ENCODE measurements around the gene PLCXD3.
"Not testable (repeated sequence)": the region's sequence is repeated elsewhere in the genome, so short reads cannot be mapped to it uniquely, and the experiment has no call there.

PLCXD3 gene

GRCh38 chr5:41482715-41483114 is 27.7 kb downstream of the PLCXD3 start:
- no peaks in the 10 kb centered on the region for H3K9me3 ChIP-seq (ENCODE audit: control insufficient read depth, low read depth, low read length)
- H3K27me3 ChIP-seq (ENCODE audit: control insufficient read depth, insufficient read depth, low read length) = no peaks in the 10 kb centered on the region
- no peaks in the 10 kb centered on the region for H3K36me3 ChIP-seq (ENCODE audit: control insufficient read depth, low read depth, low read length)
- H3K27ac ChIP-seq (ENCODE audit: low read length) = no peak overlapping the region
- H3K4me1 ChIP-seq (ENCODE audit: control insufficient read depth, low read depth, low read length) = no peaks in the 10 kb centered on the region
- no peak overlapping the region for H3K9ac ChIP-seq (ENCODE audit: low read length)
- no peak overlapping the region for H3K4me3 ChIP-seq (ENCODE audit: low read length)

GRCh38 chr5:41482173-41482572 is 28.2 kb downstream of the PLCXD3 start:
- Histone ChIP-seq H3K4me1 (ENCODE audit: control insufficient read depth, low read depth, low read length) (no peaks in the 10 kb centered on the region), H3K27me3 (ENCODE audit: control insufficient read depth, insufficient read depth, low read length) (no peaks in the 10 kb centered on the region), H3K27ac (ENCODE audit: low read length) (no peak overlapping the region), H3K4me3 (ENCODE audit: low read length) (no peak overlapping the region), H3K9ac (ENCODE audit: low read length) (no peak overlapping the region), H3K36me3 (ENCODE audit: control insufficient read depth, low read depth, low read length) (no peaks in the 10 kb centered on the region), H3K9me3 (ENCODE audit: control insufficient read depth, low read depth, low read length) (no peaks in the 10 kb centered on the region)

DNA sequence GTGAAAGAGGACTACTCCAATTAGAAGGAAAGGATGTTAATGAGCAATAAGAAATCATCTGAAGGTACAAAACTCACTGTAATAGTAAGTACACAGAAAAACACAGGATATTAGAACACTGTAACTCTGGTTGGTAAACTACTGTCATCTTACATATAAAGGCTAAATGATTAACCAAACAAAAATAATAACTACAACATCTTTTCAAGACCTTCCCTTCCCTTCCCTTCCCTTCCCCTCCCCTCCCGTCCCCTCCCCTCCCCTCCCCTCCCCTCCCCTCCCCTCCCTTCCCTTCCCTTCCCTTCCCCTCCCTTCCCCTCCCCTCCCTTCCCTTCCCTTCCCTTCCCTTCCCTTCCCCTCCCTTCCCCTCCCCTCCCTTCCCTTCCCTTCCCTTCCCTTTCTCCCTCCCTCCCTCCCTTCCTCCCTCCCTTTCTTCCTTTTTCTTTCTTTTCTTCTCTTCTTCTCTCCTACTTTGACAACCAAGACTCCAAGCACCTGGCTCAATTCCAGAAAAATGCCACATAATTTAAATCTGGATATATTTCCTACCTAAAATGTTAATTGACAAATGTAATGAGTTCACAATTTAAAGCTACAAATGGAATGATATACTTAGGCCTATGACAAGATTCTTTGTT is 38.7 kb downstream of the PLCXD3 start:
- not testable (repeated sequence) for H3K36me3 ChIP-seq (ENCODE audit: control insufficient read depth, low read depth, low read length); H3K27me3 ChIP-seq (ENCODE audit: control insufficient read depth, insufficient read depth, low read length); H3K4me3 ChIP-seq (ENCODE audit: low read length); H3K27ac ChIP-seq (ENCODE audit: low read length); H3K4me1 ChIP-seq (ENCODE audit: control insufficient read depth, low read depth, low read length); H3K9ac ChIP-seq (ENCODE audit: low read length)
- peaks cover 14% of the 10 kb centered on the region for H3K9me3 ChIP-seq (ENCODE audit: control insufficient read depth, low read depth, low read length)

DNA sequence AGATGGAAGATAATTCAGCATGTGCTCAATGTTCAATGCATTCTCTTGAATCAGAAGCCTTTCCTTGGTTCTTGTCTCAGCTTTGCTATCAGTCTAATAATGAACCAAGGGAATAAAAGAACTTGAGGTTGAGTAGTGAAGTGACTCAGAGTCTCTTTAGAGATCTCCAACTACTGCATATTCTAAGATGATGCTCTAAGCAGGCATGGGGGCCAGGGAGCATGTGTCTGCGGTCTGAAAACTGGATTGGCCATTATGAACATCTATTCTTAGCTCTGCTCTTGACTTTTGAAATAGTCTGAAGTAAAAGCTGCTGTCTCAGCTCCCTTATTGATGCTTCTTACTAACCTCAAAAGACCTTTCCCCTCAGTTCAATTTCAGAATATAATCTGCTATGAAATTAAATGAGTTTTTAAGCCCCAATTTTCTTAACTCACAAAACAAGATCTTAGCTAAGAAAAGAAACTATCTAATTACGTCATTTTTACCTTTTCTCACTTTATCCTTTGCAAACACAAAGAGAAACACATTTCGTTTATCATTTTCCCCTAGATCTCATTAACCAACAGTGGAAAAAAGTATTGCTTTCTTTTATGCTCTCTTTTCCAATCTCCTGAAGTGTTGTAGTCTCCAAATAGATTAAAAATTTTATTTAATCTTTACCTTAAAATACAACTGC is 44.8 kb downstream of the PLCXD3 start:
- H3K9me3 ChIP-seq (ENCODE audit: control insufficient read depth, low read depth, low read length) = no peaks in the 10 kb centered on the region

GRCh38 chr5:41459557-41459956 is 50.8 kb downstream of the PLCXD3 start:
- H3K4me3 ChIP-seq (ENCODE audit: low read length) = no peak overlapping the region
- H3K4me1 ChIP-seq (ENCODE audit: control insufficient read depth, low read depth, low read length) = no peaks in the 10 kb centered on the region
- no peak overlapping the region for H3K27ac ChIP-seq (ENCODE audit: low read length)
- no peaks in the 10 kb centered on the region for H3K27me3 ChIP-seq (ENCODE audit: control insufficient read depth, insufficient read depth, low read length)
- no peaks in the 10 kb centered on the region for H3K9me3 ChIP-seq (ENCODE audit: control insufficient read depth, low read depth, low read length)
- H3K36me3 ChIP-seq (ENCODE audit: control insufficient read depth, low read depth, low read length) = no peaks in the 10 kb centered on the region
- no peak overlapping the region for H3K9ac ChIP-seq (ENCODE audit: low read length)

More for the DNA sequence above, 44.8 kb downstream of the PLCXD3 start:
- no peaks in the 10 kb centered on the region for H3K27me3 ChIP-seq (ENCODE audit: control insufficient read depth, insufficient read depth, low read length)
- H3K4me3 ChIP-seq (ENCODE audit: low read length) = no peak overlapping the region
- H3K9ac ChIP-seq (ENCODE audit: low read length) = no peak overlapping the region
- no peaks in the 10 kb centered on the region for H3K4me1 ChIP-seq (ENCODE audit: control insufficient read depth, low read depth, low read length)
- H3K27ac ChIP-seq (ENCODE audit: low read length) = no peak overlapping the region
- H3K36me3 ChIP-seq (ENCODE audit: control insufficient read depth, low read depth, low read length) = no peaks in the 10 kb centered on the region

- H3K9me3 ChIP-seq (ENCODE audit: control insufficient read depth, low read depth, low read length) = no peaks in the 10 kb centered on the region
- H3K27me3 ChIP-seq (ENCODE audit: control insufficient read depth, insufficient read depth, low read length) = no peaks in the 10 kb centered on the region
- H3K9ac ChIP-seq (ENCODE audit: low read length) = no peak overlapping the region
- H3K4me3 ChIP-seq (ENCODE audit: low read length) = no peak overlapping the region
- no peak overlapping the region for H3K27ac ChIP-seq (ENCODE audit: low read length)
- no peaks in the 10 kb centered on the region for H3K36me3 ChIP-seq (ENCODE audit: control insufficient read depth, low read depth, low read length)
- H3K4me1 ChIP-seq (ENCODE audit: control insufficient read depth, low read depth, low read length) = no peaks in the 10 kb centered on the region
Observed at GRCh38 chr5:41457094-41457493, 53.3 kb downstream of the PLCXD3 start.

- no peaks in the 10 kb centered on the region for H3K4me1 ChIP-seq (ENCODE audit: control insufficient read depth, low read depth, low read length)
- H3K9me3 ChIP-seq (ENCODE audit: control insufficient read depth, low read depth, low read length) = no peaks in the 10 kb centered on the region
- no peak overlapping the region for H3K9ac ChIP-seq (ENCODE audit: low read length)
- H3K27ac ChIP-seq (ENCODE audit: low read length) = no peak overlapping the region
- H3K27me3 ChIP-seq (ENCODE audit: control insufficient read depth, insufficient read depth, low read length) = no peaks in the 10 kb centered on the region
- no peaks in the 10 kb centered on the region for H3K36me3 ChIP-seq (ENCODE audit: control insufficient read depth, low read depth, low read length)
- no peak overlapping the region for H3K4me3 ChIP-seq (ENCODE audit: low read length)
Observed at GRCh38 chr5:41452506-41452905, 57.9 kb downstream of the PLCXD3 start.

DNA sequence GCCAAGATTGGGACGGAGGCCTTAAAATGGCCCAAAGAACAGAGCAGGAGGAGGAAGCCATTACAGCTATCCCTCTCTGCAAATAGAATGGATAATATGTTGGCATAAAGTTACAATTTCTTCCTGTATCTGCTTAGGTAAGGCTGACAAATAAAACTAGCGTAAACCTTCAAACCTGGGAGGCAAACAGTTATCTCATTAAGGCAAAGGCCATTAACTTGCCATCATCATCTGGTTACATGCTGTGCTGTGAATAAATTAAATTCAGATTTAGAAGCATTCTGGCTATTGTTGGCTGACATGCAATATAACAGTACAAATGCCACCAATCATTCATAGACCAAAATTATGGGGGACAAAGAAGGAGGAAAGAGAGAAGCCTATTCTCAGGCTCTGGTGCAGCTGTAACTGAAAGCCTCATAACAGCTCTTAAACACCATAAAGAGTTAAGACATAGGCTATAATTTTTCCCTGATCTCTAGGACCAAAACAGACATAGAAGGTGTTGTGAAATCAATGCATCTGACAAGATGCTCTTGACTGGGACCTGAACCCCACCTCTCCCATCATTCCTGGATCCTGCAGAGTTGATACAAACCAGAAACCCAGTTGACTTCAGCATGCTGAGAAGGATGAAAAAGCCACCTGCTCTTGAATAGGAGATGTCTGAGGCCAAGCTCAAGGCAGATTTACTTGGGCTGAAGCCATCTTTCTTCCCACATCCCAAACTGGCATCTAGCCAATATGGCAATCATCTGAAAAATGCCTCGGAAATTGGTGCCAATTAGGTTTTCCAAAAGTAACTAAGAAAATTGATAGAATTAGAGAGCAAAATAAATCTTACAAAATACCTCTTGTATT is 62.5 kb downstream of the PLCXD3 start:
- Histone ChIP-seq H3K9ac (ENCODE audit: low read length) (no peak overlapping the region), H3K36me3 (ENCODE audit: control insufficient read depth, low read depth, low read length) (no peaks in the 10 kb centered on the region), H3K27ac (ENCODE audit: low read length) (no peak overlapping the region), H3K27me3 (ENCODE audit: control insufficient read depth, insufficient read depth, low read length) (no peaks in the 10 kb centered on the region), H3K9me3 (ENCODE audit: control insufficient read depth, low read depth, low read length) (no peaks in the 10 kb centered on the region), H3K4me1 (ENCODE audit: control insufficient read depth, low read depth, low read length) (no peaks in the 10 kb centered on the region), H3K4me3 (ENCODE audit: low read length) (no peak overlapping the region)

DNA sequence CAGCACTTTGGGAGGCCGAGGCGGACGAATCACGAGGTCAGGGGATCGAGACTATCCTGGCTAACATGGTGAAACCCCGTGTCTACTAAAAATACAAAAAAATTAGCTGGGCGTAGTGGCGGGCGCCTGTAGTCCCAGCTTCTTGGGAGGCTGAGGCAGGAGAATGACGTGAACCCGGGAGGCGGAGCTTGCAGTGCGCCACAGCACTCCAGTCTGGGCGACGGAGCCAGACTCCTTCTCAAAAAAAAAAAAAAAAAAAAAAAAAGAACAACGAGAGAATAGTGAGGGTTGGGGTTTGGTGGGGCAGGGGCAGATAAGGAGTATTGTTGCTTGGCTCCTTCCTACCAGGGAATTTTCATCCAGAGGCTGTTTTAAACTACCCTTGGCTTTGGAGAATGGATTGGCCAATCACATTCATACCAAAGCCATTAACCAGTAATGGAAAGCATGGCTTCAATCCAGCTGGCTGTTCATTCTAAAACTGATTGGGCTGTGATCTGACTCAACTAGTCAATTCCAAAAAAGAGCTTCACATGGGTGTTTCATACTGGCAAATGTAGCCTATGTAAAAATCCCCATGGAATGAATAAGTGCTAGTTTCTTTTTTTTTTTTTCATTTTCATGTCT is 64.4 kb downstream of the PLCXD3 start:
- Histone ChIP-seq H3K9me3 (ENCODE audit: control insufficient read depth, low read depth, low read length) (no peaks in the 10 kb centered on the region), H3K4me3 (ENCODE audit: low read length) (no peak overlapping the region)

DNA sequence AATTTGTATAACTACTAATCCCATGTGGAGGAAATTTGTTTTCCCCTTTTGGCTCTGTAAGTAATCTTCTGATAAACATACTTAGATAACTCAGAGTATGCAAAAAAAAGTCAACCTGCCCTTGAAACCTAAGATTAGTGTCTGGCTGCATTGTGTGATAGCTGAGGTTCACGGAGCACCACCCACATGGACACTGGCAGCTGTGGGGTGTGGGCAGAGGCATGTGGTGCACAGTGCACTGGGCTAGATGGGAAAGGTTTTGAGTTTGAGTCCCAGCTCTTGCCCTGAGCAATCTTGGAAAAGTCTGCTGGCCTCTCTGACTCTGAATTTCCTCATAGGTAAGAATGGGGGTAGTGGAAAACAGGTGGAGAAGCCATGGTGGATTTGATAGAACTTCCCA is 75.1 kb downstream of the PLCXD3 start:
- Histone ChIP-seq H3K27me3 (ENCODE audit: control insufficient read depth, insufficient read depth, low read length) (no peaks in the 10 kb centered on the region), H3K36me3 (ENCODE audit: control insufficient read depth, low read depth, low read length) (no peaks in the 10 kb centered on the region), H3K4me1 (ENCODE audit: control insufficient read depth, low read depth, low read length) (no peaks in the 10 kb centered on the region), H3K4me3 (ENCODE audit: low read length) (no peak overlapping the region), H3K9me3 (ENCODE audit: control insufficient read depth, low read depth, low read length) (no peaks in the 10 kb centered on the region), H3K27ac (ENCODE audit: low read length) (no peak overlapping the region), H3K9ac (ENCODE audit: low read length) (no peak overlapping the region)

More for the DNA sequence above, 64.4 kb downstream of the PLCXD3 start:
- Histone ChIP-seq H3K27ac (ENCODE audit: low read length) (no peak overlapping the region), H3K36me3 (ENCODE audit: control insufficient read depth, low read depth, low read length) (no peaks in the 10 kb centered on the region), H3K9ac (ENCODE audit: low read length) (no peak overlapping the region), H3K27me3 (ENCODE audit: control insufficient read depth, insufficient read depth, low read length) (no peaks in the 10 kb centered on the region), H3K4me1 (ENCODE audit: control insufficient read depth, low read depth, low read length) (no peaks in the 10 kb centered on the region)

- Histone ChIP-seq H3K27me3 (ENCODE audit: control insufficient read depth, insufficient read depth, low read length) (no peaks in the 10 kb centered on the region), H3K27ac (ENCODE audit: low read length) (no peak overlapping the region), H3K9me3 (ENCODE audit: control insufficient read depth, low read depth, low read length) (no peaks in the 10 kb centered on the region), H3K9ac (ENCODE audit: low read length) (no peak overlapping the region), H3K36me3 (ENCODE audit: control insufficient read depth, low read depth, low read length) (no peaks in the 10 kb centered on the region), H3K4me1 (ENCODE audit: control insufficient read depth, low read depth, low read length) (peaks cover 8% of the 10 kb centered on the region), H3K4me3 (ENCODE audit: low read length) (no peak overlapping the region)
Observed at GRCh38 chr5:41433552-41434181, 76.7 kb downstream of the PLCXD3 start.

All from iPS-18a (cell line).